H9 (cell line): ENCODE data around the gene SEZ6. TPM values are rescaled to one million over a fixed set of nuclear protein-coding genes. Genes with fewer than 3 reads are reported as not detected.

Experiments
- DNase-seq: peaks from one replicate; pipeline ENCODE4 v3.0.0-alpha.2; 2017
- H2AFZ ChIP-seq: one replicate; pipeline ENCODE4 v1.6.1; 2013; ENCODE audit warnings: mild to moderate bottlenecking, low read length, control low read depth, moderate library complexity
- H2AK5ac ChIP-seq: 2 replicates; pipeline ENCODE4 v1.6.1; 2013; ENCODE audit warnings: low read length, control low read depth, mixed read lengths; ENCODE audit not compliant: insufficient read length
- H2BK120ac ChIP-seq: one replicate; pipeline ENCODE4 v1.6.1; 2013; ENCODE audit warnings: low read depth, mild to moderate bottlenecking, low read length, control low read depth, inconsistent platforms; ENCODE audit not compliant: poor library complexity, severe bottlenecking
- H2BK12ac ChIP-seq: 2 replicates; pipeline ENCODE4 v1.6.1; 2013; ENCODE audit warnings: low read length, control low read depth, mixed read lengths, low read depth; ENCODE audit not compliant: insufficient read length
- H2BK15ac ChIP-seq: 2 replicates; pipeline ENCODE4 v1.6.1; 2013; ENCODE audit warnings: low read depth, low read length, control low read depth
- H2BK20ac ChIP-seq: one replicate; pipeline ENCODE4 v1.6.1; 2013; ENCODE audit warnings: low read depth, mild to moderate bottlenecking, low read length, control low read depth, inconsistent platforms; ENCODE audit not compliant: poor library complexity, severe bottlenecking
- H2BK5ac ChIP-seq: 2 replicates; pipeline ENCODE4 v1.6.1; 2013; ENCODE audit warnings: low read length, control low read depth, mixed read lengths; ENCODE audit not compliant: insufficient read length
- H3K14ac ChIP-seq: 2 replicates; pipeline ENCODE4 v1.6.1; 2013; ENCODE audit warnings: low read length, control low read depth; ENCODE audit not compliant: insufficient read depth
- H3K18ac ChIP-seq: 2 replicates; pipeline ENCODE4 v1.6.1; 2013; ENCODE audit warnings: low read depth, mild to moderate bottlenecking, mixed read lengths, low read length, control low read depth; ENCODE audit not compliant: insufficient read length
- H3K23ac ChIP-seq: 2 replicates; pipeline ENCODE4 v1.6.1; 2013; ENCODE audit warnings: low read length, control low read depth, mixed read lengths, low read depth; ENCODE audit not compliant: insufficient read length
- H3K23me2 ChIP-seq: 2 replicates; pipeline ENCODE4 v1.6.1; 2013; ENCODE audit warnings: low read depth, mild to moderate bottlenecking, mixed read lengths, low read length, control low read depth; ENCODE audit not compliant: insufficient read length, poor library complexity, severe bottlenecking
- H3K27ac ChIP-seq: 2 replicates; pipeline ENCODE4 v1.5.1; 2013; ENCODE audit warnings: low read length, control low read depth, mixed read lengths, low read depth; ENCODE audit not compliant: insufficient read length
- H3K27me3 ChIP-seq: 2 replicates; pipeline ENCODE4 v1.6.1; 2013; ENCODE audit warnings: low read length, control low read depth, inconsistent platforms; ENCODE audit not compliant: insufficient read depth
- H3K4ac ChIP-seq: 2 replicates; pipeline ENCODE4 v1.6.1; 2013; ENCODE audit warnings: low read depth, mild to moderate bottlenecking, control low read depth, inconsistent platforms, low read length, moderate library complexity
- H3K4me1 ChIP-seq: 2 replicates; pipeline ENCODE4 v1.6.1; 2013; ENCODE audit warnings: low read length, control low read depth, inconsistent platforms; ENCODE audit not compliant: insufficient read depth
- H3K4me2 ChIP-seq: 2 replicates; pipeline ENCODE4 v1.6.1; 2013; ENCODE audit warnings: low read length, control low read depth, mixed read lengths; ENCODE audit not compliant: insufficient read length, insufficient read depth
- H3K56ac ChIP-seq: 2 replicates; pipeline ENCODE4 v1.6.1; 2013; ENCODE audit warnings: low read depth, mild to moderate bottlenecking, mixed read lengths, low read length, control low read depth; ENCODE audit not compliant: insufficient read length
- H3K79me1 ChIP-seq: 2 replicates; pipeline ENCODE4 v1.6.1; 2013; ENCODE audit warnings: low read depth, mild to moderate bottlenecking, moderate library complexity, low read length, control low read depth, inconsistent platforms; ENCODE audit not compliant: insufficient read depth, poor library complexity, severe bottlenecking
- H3K79me2 ChIP-seq: 2 replicates; pipeline ENCODE4 v1.6.1; 2013; ENCODE audit warnings: low read length, control low read depth, inconsistent platforms; ENCODE audit not compliant: insufficient read depth
- H3K9ac ChIP-seq: 2 replicates; pipeline ENCODE4 v1.6.1; 2013; ENCODE audit warnings: low read length, control low read depth, mixed read lengths; ENCODE audit not compliant: insufficient read length; ENCODE audit errors: extremely low read depth
- H3K9me3 ChIP-seq: one replicate; pipeline ENCODE4 v1.6.1; 2013; ENCODE audit warnings: low read depth, low read length, inconsistent platforms; ENCODE audit not compliant: control insufficient read depth
- H3T11ph ChIP-seq: one replicate; pipeline ENCODE4 v1.6.1; 2013; ENCODE audit warnings: mild to moderate bottlenecking, low read length, control low read depth, inconsistent platforms
- H4K20me1 ChIP-seq: one replicate; pipeline ENCODE4 v1.6.1; 2013; ENCODE audit not compliant: control insufficient read depth, insufficient read length, insufficient read depth
- H4K5ac ChIP-seq: 2 replicates; pipeline ENCODE4 v1.6.1; 2013; ENCODE audit warnings: low read depth, mild to moderate bottlenecking, mixed read lengths, low read length, control low read depth; ENCODE audit not compliant: insufficient read length
- H4K8ac ChIP-seq: replicated peaks from 2 replicates; pipeline ENCODE4 v1.6.1; 2013; ENCODE audit warnings: low read length, control low read depth, mixed read lengths, low read depth; ENCODE audit not compliant: insufficient read length
- H4K91ac ChIP-seq: 2 replicates; pipeline ENCODE4 v1.6.1; 2013; ENCODE audit warnings: low read depth, mild to moderate bottlenecking, moderate library complexity, mixed read lengths, low read length, control low read depth; ENCODE audit not compliant: insufficient read length
- H3K27ac Mint-ChIP-seq, 3 experiments: 2 replicates in 2 of 3; 3 replicates in 1 of 3; pipeline ENCODE4 v1.8.0; 2020 to 2021; ENCODE audit warnings: mixed read lengths in 3 of 3, mild to moderate bottlenecking in 1 of 3, moderate library complexity in 1 of 3
- H3K27me3 Mint-ChIP-seq: 2 replicates; pipeline ENCODE4 v1.8.0; 2021; ENCODE audit warnings: low read depth, mild to moderate bottlenecking, moderate library complexity, mixed read lengths
- H3K36me3 Mint-ChIP-seq, 3 experiments: 2 replicates in 2 of 3; 3 replicates in 1 of 3; pipeline ENCODE4 v1.8.0; 2020 to 2021; ENCODE audit warnings: low read depth in 3 of 3, mixed read lengths in 3 of 3; ENCODE audit not compliant: insufficient read depth in 1 of 3
- H3K4me1 Mint-ChIP-seq, 2 experiments: 2 replicates each; pipeline ENCODE4 v1.8.0; 2020; ENCODE audit warnings: mixed read lengths in 2 of 2
- H3K4me3 Mint-ChIP-seq, 2 experiments: 2 replicates in 1 of 2; 3 replicates in 1 of 2; pipeline ENCODE4 v1.8.0; 2020 to 2021; ENCODE audit warnings: mild to moderate bottlenecking in 2 of 2, mixed read lengths in 2 of 2, moderate library complexity in 1 of 2
- H3K9me3 Mint-ChIP-seq, 2 experiments: 2 replicates in 1 of 2; 3 replicates in 1 of 2; pipeline ENCODE4 v1.8.0; 2020; ENCODE audit warnings: mild to moderate bottlenecking in 2 of 2, mixed read lengths in 2 of 2, moderate library complexity in 1 of 2
- WGBS: extraction: QIAGEN DNeasy Blood & Tissue Kit; methylation state at CpG from one replicate; pipeline ENCODE4 v1.1.7; 2013; ENCODE audit warnings: missing lambda C conversion rate, low lambda C conversion rate, mixed read lengths; ENCODE audit not compliant: insufficient read length; ENCODE audit errors: extremely low coverage; 5-methylcytosine and 5-hydroxymethylcytosine counted together
- total RNA-seq: library from RNA; stranded (reverse); gene quantifications from 2 replicates; pipeline ENCODE4 v1.2.1, GENCODE V29; 2021
- TF ChIP-seq, protein P1 (sequence below): fragments of 200-600 bp; sonication (generic); conservative IDR thresholded peaks from 3 replicates; pipeline ENCODE4 v1.8.0; 2021; ENCODE audit warnings: antibody characterized with exemption, mild to moderate bottlenecking

The SEZ6 gene
- total RNA-seq, 1 experiment from 2014 or later = 1.8 TPM

DNA sequence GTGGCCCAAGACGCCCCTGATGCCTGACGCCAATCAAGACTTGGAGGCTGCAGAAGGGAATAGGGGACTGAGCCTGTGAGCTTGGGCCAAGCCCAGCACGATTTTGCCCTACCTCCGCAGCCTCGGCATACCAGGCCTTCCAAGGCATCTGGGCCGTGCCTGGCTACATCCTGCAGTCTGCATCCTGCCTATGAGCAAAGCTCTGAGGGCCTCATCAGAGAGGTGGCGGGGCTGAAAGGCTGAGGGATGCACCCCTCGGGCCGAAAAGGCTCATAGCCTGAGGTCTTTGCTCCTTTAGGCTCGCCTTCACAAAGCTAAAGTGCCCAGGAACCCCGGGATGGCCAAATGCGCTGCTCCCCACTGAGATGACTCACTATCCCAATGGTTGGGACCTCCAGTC, 2.5 kb downstream of the SEZ6 start:
- no peak overlapping the region for H2BK5ac ChIP-seq
- no peak overlapping the region for H3T11ph ChIP-seq
- no peaks in the 10 kb centered on the region; a peak in 1 of 7 replicates for H3K36me3 Mint-ChIP-seq
- no peaks in the 10 kb centered on the region for H3K9me3 ChIP-seq
- H3K9ac ChIP-seq = no peak overlapping the region
- H3K14ac ChIP-seq = no peak overlapping the region
- H3K9me3 Mint-ChIP-seq = no peaks in the 10 kb centered on the region
- H2AFZ ChIP-seq = no peak overlapping the region
- WGBS = no CpG with 5 or more reads among the region's 12 CpGs
- no peak overlapping the region for H3K4ac ChIP-seq
- H3K56ac ChIP-seq = no peak overlapping the region
- no peak overlapping the region for H3K18ac ChIP-seq
- no peak overlapping the region for H3K23ac ChIP-seq
- H3K4me1 Mint-ChIP-seq = peaks cover 55 to 61% of the 10 kb centered on the region in 2 experiments
- DNase-seq = no peak
- no peak overlapping the region for H2BK15ac ChIP-seq
- H3K79me2 ChIP-seq = no peaks in the 10 kb centered on the region
- H4K20me1 ChIP-seq = no peaks in the 10 kb centered on the region
- H4K91ac ChIP-seq = no peak overlapping the region
- no peak overlapping the region for H2BK20ac ChIP-seq
- H4K5ac ChIP-seq = no peak overlapping the region
- no peak overlapping the region for H3K27ac Mint-ChIP-seq
- no peak overlapping the region for H4K8ac ChIP-seq
- no peak overlapping the region for H3K4me2 ChIP-seq
- H3K79me1 ChIP-seq = no peaks in the 10 kb centered on the region
- H2BK120ac ChIP-seq = no peak overlapping the region
- no peak overlapping the region for H2BK12ac ChIP-seq
- H3K4me1 ChIP-seq = peaks cover 14% of the 10 kb centered on the region; the same call in 1 of the 2 replicates
- H3K27ac ChIP-seq = no peak overlapping the region
- no peak overlapping the region for H3K4me3 Mint-ChIP-seq
- peaks cover 9% of the 10 kb centered on the region for H3K23me2 ChIP-seq
- TF ChIP-seq, protein P1, sequence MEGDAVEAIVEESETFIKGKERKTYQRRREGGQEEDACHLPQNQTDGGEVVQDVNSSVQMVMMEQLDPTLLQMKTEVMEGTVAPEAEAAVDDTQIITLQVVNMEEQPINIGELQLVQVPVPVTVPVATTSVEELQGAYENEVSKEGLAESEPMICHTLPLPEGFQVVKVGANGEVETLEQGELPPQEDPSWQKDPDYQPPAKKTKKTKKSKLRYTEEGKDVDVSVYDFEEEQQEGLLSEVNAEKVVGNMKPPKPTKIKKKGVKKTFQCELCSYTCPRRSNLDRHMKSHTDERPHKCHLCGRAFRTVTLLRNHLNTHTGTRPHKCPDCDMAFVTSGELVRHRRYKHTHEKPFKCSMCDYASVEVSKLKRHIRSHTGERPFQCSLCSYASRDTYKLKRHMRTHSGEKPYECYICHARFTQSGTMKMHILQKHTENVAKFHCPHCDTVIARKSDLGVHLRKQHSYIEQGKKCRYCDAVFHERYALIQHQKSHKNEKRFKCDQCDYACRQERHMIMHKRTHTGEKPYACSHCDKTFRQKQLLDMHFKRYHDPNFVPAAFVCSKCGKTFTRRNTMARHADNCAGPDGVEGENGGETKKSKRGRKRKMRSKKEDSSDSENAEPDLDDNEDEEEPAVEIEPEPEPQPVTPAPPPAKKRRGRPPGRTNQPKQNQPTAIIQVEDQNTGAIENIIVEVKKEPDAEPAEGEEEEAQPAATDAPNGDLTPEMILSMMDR = no peak
- H3K27me3 ChIP-seq = peaks cover 10% of the 10 kb centered on the region; the same call in 1 of the 2 replicates
- H2AK5ac ChIP-seq = no peak overlapping the region
- H3K27me3 Mint-ChIP-seq = peaks cover 55% of the 10 kb centered on the region
